K562 (cell line): ENCODE data around the gene LNX2. TPM values are rescaled to one million over a fixed set of nuclear protein-coding genes. Genes with fewer than 3 reads are reported as not detected.

Source experiments
- ATAC-seq: fragments of 200-7000 bp; cut with Tn5 transposase; 3 replicates; pipeline ENCODE4 v1.9.1; 2020; ENCODE audit warnings: moderate library complexity
- BruUV-seq: library from RNA; stranded (reverse); fragments of 400-500 nt; replicated peaks from 2 replicates; lab custom pipeline; 2021; lab: Mats Ljungman, UMichigan
- CTCF ChIA-PET: fragments of 300-600 bp; formaldehyde crosslinking; extraction: SDS; loops from one replicate; lab custom pipeline; 2021; ENCODE audit warnings: low intra/inter-chr PET ratio; lab: Yijun Ruan, JAX
- POLR2A ChIA-PET: fragments of 300-600, 350-650 bp; sonication (Branson Sonifier 250); formaldehyde crosslinking; extraction: SDS; loops from one replicate; lab custom pipeline; 2021; ENCODE audit warnings: antibody characterized with exemption, inconsistent platforms; lab: Yijun Ruan, JAX
- DNase-seq, 4 experiments: peaks; one replicate each; pipeline versions ENCODE4 v3.0.0 to v3.0.0-alpha.2; 2011 to 2018; ENCODE audit warnings: low spot score in 3 of 4, mixed read lengths in 3 of 4; ENCODE audit errors: extremely low read depth in 1 of 4
- FAIRE-seq: peaks from 2 replicates; lab custom pipeline; 2011; peaks lifted over from hg19 to GRCh38; lab: Jason Lieb, UNC
- H2AFZ ChIP-seq: 2 replicates; pipeline ENCODE4 v1.6.0; 2011; ENCODE audit warnings: low read depth, low read length, control low read depth, inconsistent platforms
- H3K27ac ChIP-seq: fragments of 200-600 bp; 3 replicates; pipeline ENCODE4 v1.8.0; 2011; ENCODE audit warnings: low read depth, mild to moderate bottlenecking, control low read depth, inconsistent platforms, low read length, moderate library complexity, mixed read lengths; ENCODE audit errors: extremely low read depth
- H3K27me3 ChIP-seq, 2 experiments: fragments of 300-600 bp in 1 of 2; 2 replicates in 1 of 2; 3 replicates in 1 of 2; pipeline versions ENCODE4 v1.6.0 to v1.8.0; 2011; ENCODE audit warnings: inconsistent platforms in 2 of 2, low read length in 2 of 2, mild to moderate bottlenecking in 1 of 2, mixed read lengths in 1 of 2, moderate library complexity in 1 of 2; ENCODE audit not compliant: control insufficient read depth in 2 of 2, insufficient read depth in 2 of 2
- H3K36me3 ChIP-seq: fragments of 300-600 bp; 3 replicates; pipeline ENCODE4 v1.8.0; 2011; ENCODE audit warnings: mild to moderate bottlenecking, low read length, inconsistent platforms; ENCODE audit not compliant: control insufficient read depth, insufficient read depth
- H3K4me1 ChIP-seq, 2 experiments: fragments of 200-600 bp in 1 of 2; replicated peaks in 1 of 2; 2 replicates in 1 of 2; 3 replicates in 1 of 2; pipeline versions ENCODE4 v1.5.1 to v1.8.0; 2011; ENCODE audit warnings: inconsistent platforms in 2 of 2, low read length in 2 of 2, mild to moderate bottlenecking in 1 of 2, mixed read lengths in 1 of 2, moderate library complexity in 1 of 2; ENCODE audit not compliant: control insufficient read depth in 2 of 2, insufficient read depth in 2 of 2
- H3K4me2 ChIP-seq: 2 replicates; pipeline ENCODE4 v1.6.1; 2011; ENCODE audit warnings: low read length, control low read depth, inconsistent platforms, mixed read lengths; ENCODE audit not compliant: insufficient read depth
- H3K4me3 ChIP-seq: fragments of 200-600 bp; sonication (generic), shearing (Covaris generic); 2 replicates; pipeline ENCODE4 v1.5.1; 2016; ENCODE audit warnings: control low read depth, inconsistent platforms
- H3K79me2 ChIP-seq: fragments of 200-600 bp; 3 replicates; pipeline ENCODE4 v1.8.0; 2011; ENCODE audit warnings: low read length, inconsistent platforms; ENCODE audit not compliant: control insufficient read depth, insufficient read depth
- H3K9ac ChIP-seq, 2 experiments: 2 replicates each; pipeline versions ENCODE4 v1.6.0 to v1.6.1; 2011; ENCODE audit warnings: low read depth in 2 of 2, low read length in 2 of 2, control low read depth in 1 of 2, inconsistent platforms in 1 of 2, mild to moderate bottlenecking in 1 of 2, mixed read lengths in 1 of 2; ENCODE audit not compliant: insufficient read depth in 1 of 2
- H3K9me1 ChIP-seq: one replicate; pipeline ENCODE4 v1.6.0; 2011; ENCODE audit warnings: inconsistent platforms, mild to moderate bottlenecking, low read length, moderate library complexity; ENCODE audit not compliant: control insufficient read depth, insufficient read depth
- H3K9me3 ChIP-seq: replicated peaks from 2 replicates; pipeline ENCODE4 v1.5.1; 2011; ENCODE audit warnings: low read depth, low read length, inconsistent platforms; ENCODE audit not compliant: control insufficient read depth, insufficient read depth
- H4K20me1 ChIP-seq: replicated peaks from 2 replicates; pipeline ENCODE4 v1.6.1; 2011; ENCODE audit warnings: low read length, inconsistent platforms, mixed read lengths; ENCODE audit not compliant: control insufficient read depth, insufficient read depth
- ATF3 ChIP-seq, 2 experiments: fragments of 450-650 bp in 1 of 2; sonication (generic) in 1 of 2; formaldehyde crosslinking in 1 of 2; IDR thresholded peaks in 1 of 2; conservative IDR thresholded peaks in 1 of 2; 2 replicates each; pipeline versions ENCODE4 v1.6.1 to v1.8.1; 2016 to 2023; ENCODE audit warnings: mild to moderate bottlenecking in 2 of 2, moderate library complexity in 2 of 2, inconsistent platforms in 1 of 2, missing genetic modification reagents in 1 of 2
- CHCHD3 ChIP-seq: fragments of 250-450 bp; sonication (Bioruptor Pico); IDR thresholded peaks from 2 replicates; pipeline ENCODE4 v2.1.2; 2022; ENCODE audit warnings: mild to moderate bottlenecking
- CHD2 ChIP-seq: IDR thresholded peaks from 2 replicates; pipeline ENCODE4 v1.6.1; 2011; ENCODE audit warnings: low read depth, low read length
- E2F6 ChIP-seq, 2 experiments: IDR thresholded peaks; 2 replicates each; pipeline ENCODE4 v1.6.1; 2011; ENCODE audit warnings: borderline replicate concordance in 1 of 2, control low read depth in 1 of 2, low read depth in 1 of 2, low read length in 1 of 2, mild to moderate bottlenecking in 1 of 2, mixed read lengths in 1 of 2, moderate library complexity in 1 of 2; ENCODE audit not compliant: insufficient read depth in 1 of 2, insufficient read length in 1 of 2, poor library complexity in 1 of 2, severe bottlenecking in 1 of 2; ENCODE audit errors: extremely low read depth in 1 of 2
- MAFF ChIP-seq: IDR thresholded peaks from 2 replicates; pipeline ENCODE4 v1.6.1; 2012; ENCODE audit warnings: low read length, improper control_type of control experiment
- SPI1 ChIP-seq: IDR thresholded peaks from 2 replicates; pipeline ENCODE4 v1.6.1; 2011; ENCODE audit warnings: low read depth, low read length, control low read depth, borderline replicate concordance
- TAF1 ChIP-seq: IDR thresholded peaks from 2 replicates; pipeline ENCODE4 v1.6.1; 2011; ENCODE audit warnings: mild to moderate bottlenecking, low read length, moderate library complexity; ENCODE audit not compliant: insufficient read depth, control insufficient read depth, severe bottlenecking; ENCODE audit errors: extremely low read depth
- TRIM24 ChIP-seq, 2 experiments: fragments of 450-650 bp; IDR thresholded peaks; 2 replicates each; pipeline ENCODE4 v1.6.1; 2016
- ZNF24 ChIP-seq: fragments of 450-650 bp; IDR thresholded peaks from 2 replicates; pipeline ENCODE4 v1.6.1; 2016
- WGBS: fragments of 100-300 bp; shearing (Covaris generic); methylation state at CpG from one replicate; pipeline ENCODE4 v1.1.6; 2016; ENCODE audit warnings: low coverage, mixed read lengths; ENCODE audit not compliant: insufficient coverage; ENCODE audit errors: missing lambda C conversion rate; 5-methylcytosine and 5-hydroxymethylcytosine counted together
- in situ Hi-C: fragments of 300-500 bp; cut with MboI; formaldehyde crosslinking; loops from 4 replicates; pipeline ENCODE4 v1.15.0; 2018; ENCODE audit warnings: inconsistent platforms, mixed read lengths
- intact Hi-C: fragments of 100-400 bp; cut with micrococcal nuclease; formaldehyde crosslinking; loops from 2 replicates; pipeline ENCODE4 v1.14.2; 2022
- polyA plus RNA-seq, 8 experiments: library from polyadenylated mRNA; depleted of rRNA in 4 of 8; stranded (reverse) in 5 of 8; unstranded in 3 of 8; fragments of >200 nt; fragmentation: Nextera tagmentation in 2 of 8; fragmentation: Illumina TruSeq in 1 of 8; extraction: Ambion mirVana in 2 of 8; extraction: Trizol in 1 of 8; gene quantifications; 2 replicates each; pipeline versions ENCODE4 v1.2.1 to v1.2.3, GENCODE V29; 2011 to 2014; ENCODE audit warnings: inconsistent platforms in 1 of 8, missing spikeins in 1 of 8
- total RNA-seq, 7 experiments: library from RNA; depleted of rRNA in 6 of 7; stranded (reverse); fragments of >200 nt in 6 of 7; fragmentation: Illumina TruSeq in 2 of 7; extraction: Trizol in 2 of 7; gene quantifications; 2 replicates each; pipeline versions ENCODE4 v1.2.1 to v1.2.3, GENCODE V29; 2011 to 2021; ENCODE audit warnings: low replicate concordance in 1 of 7

LNX2 gene
- total and polyA plus RNA-seq, 9 of the 15 experiments (the other 6 are each of a cell fraction or from before 2014, with no cell fraction given): 1.5 to 5.5 (median 4.0) TPM

GRCh38 chr13:27574661-27575060, 45.7 kb downstream of the LNX2 start:
- H3K9ac ChIP-seq: no peak overlapping the region
- no peak overlapping the region for H2AFZ ChIP-seq
- TF ChIP-seq CHCHD3 (CRISPR knock-in tag) (no peak), ATF3 (IDR thresholded peaks at IDR 0.05) (no peak), ATF3 (CRISPR knock-in tag; conservative IDR thresholded peaks at IDR 0.05) (no peak), TRIM24 (IDR thresholded peaks at IDR 0.05) (0 out of 4 replicates have a peak, but pooled peaks of 1 of the 2 experiments have one; percentile 10), TAF1 (no peak)
- H3K27ac ChIP-seq: no peak overlapping the region
- CTCF ChIA-PET: no interaction called here
- H3K4me3 ChIP-seq: no peak overlapping the region
- no peaks in the 10 kb centered on the region for H4K20me1 ChIP-seq
- in situ Hi-C loops: no loop called here
- no peaks in the 10 kb centered on the region for H3K27me3 ChIP-seq
- no peaks in the 10 kb centered on the region; the same call in 1 of the 2 replicates for H3K9me3 ChIP-seq
- H3K9me1 ChIP-seq: no peaks in the 10 kb centered on the region
- DNase-seq (no peak), FAIRE-seq (no peak), ATAC-seq (no peak)
- H3K4me2 ChIP-seq: no peak overlapping the region
- POLR2A ChIA-PET: interaction anchor here (0.6 kb wide), 1 partner anchor 10 kb away, joined by 3 read pairs; no protein-coding TSS in a partner anchor
- H3K79me2 ChIP-seq: no peaks in the 10 kb centered on the region
- H3K36me3 ChIP-seq: no peaks in the 10 kb centered on the region
- WGBS: no CpG with 5 or more reads among the region's 1 CpG
- intact Hi-C loops: no loop called here
- no TSS peak for BruUV-seq
- H3K4me1 ChIP-seq: no peaks in the 10 kb centered on the region

GRCh38 chr13:27573265-27573664, 47.1 kb downstream of the LNX2 start:
- BruUV-seq: no TSS peak
- Histone ChIP-seq H4K20me1 (no peaks in the 10 kb centered on the region), H2AFZ (no peak overlapping the region), H3K4me1 (no peaks in the 10 kb centered on the region), H3K4me2 (no peak overlapping the region), H3K9me1 (no peaks in the 10 kb centered on the region), H3K4me3 (no peak overlapping the region), H3K9ac (no peak overlapping the region), H3K36me3 (peaks cover 3% of the 10 kb centered on the region; the same call in 1 of the 3 replicates), H3K79me2 (no peaks in the 10 kb centered on the region)
- POLR2A ChIA-PET: no interaction called here
- FAIRE-seq: no peak
- no peak for ATAC-seq
- CTCF ChIA-PET: no interaction called here
- WGBS: 67% methylated on average over 2 of the region's 2 CpGs
- intact Hi-C loops: no loop called here
- DNase-seq: no peak
- TF ChIP-seq ZNF24 (no peak), CHD2 (no peak), SPI1 (no peak), MAFF (no peak), E2F6 (IDR thresholded peaks at IDR 0.05; ENCODE audit: borderline replicate concordance in 1 of 2, extremely low read depth in 1 of 2, insufficient read depth in 1 of 2, insufficient read length in 1 of 2, low read depth in 1 of 2, low read length in 1 of 2, poor library complexity in 1 of 2, severe bottlenecking in 1 of 2) (no peak)
- TF ChIP-seq, all 486 proteins: peak for 0
- Histone ChIP-seq H3K9me3 (no peaks in the 10 kb centered on the region; the same call in 1 of the 2 replicates), H3K27me3 (no peaks in the 10 kb centered on the region), H3K27ac (no peak overlapping the region)
- in situ Hi-C loops: no loop called here
